Duodenal mucosa (tissue), 2 donors: ENCODE measurements around the gene MMP19.

Source experiments
- H3K27ac ChIP-seq: one replicate; pipeline ENCODE4 v1.7.0; 2013; ENCODE audit warnings: low read depth, low read length
- H3K27me3 ChIP-seq, 2 donors: one replicate each; pipeline ENCODE4 v1.7.0; 2013; ENCODE audit warnings: low read length in 2 of 2, control low read depth in 1 of 2; ENCODE audit not compliant: insufficient read depth in 2 of 2, control insufficient read depth in 1 of 2
- H3K36me3 ChIP-seq, 2 donors: one replicate each; pipeline ENCODE4 v1.7.0; 2013; ENCODE audit warnings: low read length in 2 of 2, control low read depth in 1 of 2; ENCODE audit not compliant: insufficient read depth in 2 of 2, control insufficient read depth in 1 of 2
- H3K4me1 ChIP-seq, 2 donors: one replicate each; pipeline ENCODE4 v1.7.0; 2013; ENCODE audit warnings: low read length in 2 of 2, control low read depth in 1 of 2; ENCODE audit not compliant: insufficient read depth in 2 of 2, control insufficient read depth in 1 of 2
- H3K4me3 ChIP-seq, 2 donors: one replicate each; pipeline ENCODE4 v1.7.0; 2013; ENCODE audit warnings: low read length in 2 of 2, low read depth in 1 of 2
- H3K9ac ChIP-seq, 2 donors: one replicate each; pipeline ENCODE4 v1.7.0; 2013; ENCODE audit warnings: low read length in 2 of 2, low read depth in 1 of 2
- H3K9me3 ChIP-seq, 2 donors: one replicate each; pipeline ENCODE4 v1.7.0; 2013; ENCODE audit warnings: low read length in 2 of 2, control low read depth in 1 of 2; ENCODE audit not compliant: control insufficient read depth in 1 of 2

MMP19 gene

GRCh38 chr12:55816881-55817344, 25.8 kb downstream of the MMP19 start:
- H3K4me3 ChIP-seq: peak overlapping the region; percentile 100
- no peaks in the 10 kb centered on the region for H3K27me3 ChIP-seq
- peak overlapping the region; percentile 60 for H3K27ac ChIP-seq
- H3K36me3 ChIP-seq: peaks cover 10 to 32% of the 10 kb centered on the region in 2 donors
- H3K4me1 ChIP-seq: peaks cover 30 to 42% of the 10 kb centered on the region in 2 donors
- peak overlapping the region; percentile 97 to 100 for H3K9ac ChIP-seq
- H3K9me3 ChIP-seq: no peaks in the 10 kb centered on the region

- H3K9ac ChIP-seq: no peak overlapping the region
- H3K36me3 ChIP-seq: peaks cover 10 to 18% of the 10 kb centered on the region in 2 donors
- no peaks in the 10 kb centered on the region for H3K9me3 ChIP-seq
- H3K4me1 ChIP-seq: peaks cover 30 to 42% of the 10 kb centered on the region in 2 donors
- no peak overlapping the region for H3K27ac ChIP-seq
- no peaks in the 10 kb centered on the region for H3K27me3 ChIP-seq
- H3K4me3 ChIP-seq: peak overlapping the region in 1 of 2 donors; percentile 3
Measured at GRCh38 chr12:55815473-55815872, 27.3 kb downstream of the MMP19 start.

- H3K4me3 ChIP-seq: no peak overlapping the region
- no peaks in the 10 kb centered on the region for H3K9me3 ChIP-seq
- H3K9ac ChIP-seq: no peak overlapping the region
- no peaks in the 10 kb centered on the region for H3K27me3 ChIP-seq
- H3K36me3 ChIP-seq: peaks cover 3 to 6% of the 10 kb centered on the region in 2 donors
- H3K4me1 ChIP-seq: peaks cover 24 to 36% of the 10 kb centered on the region in 2 donors
- no peak overlapping the region for H3K27ac ChIP-seq
Measured at GRCh38 chr12:55814257-55814656, 28.5 kb downstream of the MMP19 start.

GRCh38 chr12:55812088-55812487, 30.6 kb downstream of the MMP19 start:
- Histone ChIP-seq H3K4me1 (peaks cover 14 to 26% of the 10 kb centered on the region in 2 donors), H3K9me3 (no peaks in the 10 kb centered on the region), H3K36me3 (peaks cover 0 to 15% of the 10 kb centered on the region in 2 donors), H3K4me3 (no peak overlapping the region), H3K27ac (no peak overlapping the region), H3K9ac (peak overlapping the region in 1 of 2 donors; percentile 3), H3K27me3 (no peaks in the 10 kb centered on the region)

GRCh38 chr12:55809274-55809673, 33.5 kb downstream of the MMP19 start:
- H3K36me3 ChIP-seq: peaks cover 0 to 15% of the 10 kb centered on the region in 2 donors
- no peak overlapping the region for H3K27ac ChIP-seq
- no peaks in the 10 kb centered on the region for H3K27me3 ChIP-seq
- no peak overlapping the region for H3K4me3 ChIP-seq
- no peaks in the 10 kb centered on the region for H3K9me3 ChIP-seq
- H3K4me1 ChIP-seq: peaks cover 0 to 7% of the 10 kb centered on the region in 2 donors
- no peak overlapping the region for H3K9ac ChIP-seq

GRCh38 chr12:55806982-55807381, 35.8 kb downstream of the MMP19 start:
- H3K9me3 ChIP-seq: no peaks in the 10 kb centered on the region
- H3K36me3 ChIP-seq: peaks cover 0 to 20% of the 10 kb centered on the region in 2 donors
- H3K9ac ChIP-seq: no peak overlapping the region
- H3K27ac ChIP-seq: no peak overlapping the region
- no peak overlapping the region for H3K4me3 ChIP-seq
- peaks cover 0 to under 1% of the 10 kb centered on the region in 2 donors for H3K4me1 ChIP-seq
- no peaks in the 10 kb centered on the region for H3K27me3 ChIP-seq

GRCh38 chr12:55797550-55797949, 45.2 kb downstream of the MMP19 start:
- H3K9ac ChIP-seq: no peak overlapping the region
- no peaks in the 10 kb centered on the region for H3K9me3 ChIP-seq
- no peaks in the 10 kb centered on the region for H3K4me1 ChIP-seq
- peaks cover 35 to 63% of the 10 kb centered on the region in 2 donors for H3K36me3 ChIP-seq
- H3K27me3 ChIP-seq: no peaks in the 10 kb centered on the region
- H3K27ac ChIP-seq: no peak overlapping the region
- no peak overlapping the region for H3K4me3 ChIP-seq

- H3K27ac ChIP-seq: no peak overlapping the region
- no peak overlapping the region for H3K9ac ChIP-seq
- H3K27me3 ChIP-seq: no peaks in the 10 kb centered on the region
- peaks cover 35 to 63% of the 10 kb centered on the region in 2 donors for H3K36me3 ChIP-seq
- H3K4me3 ChIP-seq: no peak overlapping the region
- no peaks in the 10 kb centered on the region for H3K4me1 ChIP-seq
- no peaks in the 10 kb centered on the region for H3K9me3 ChIP-seq
Measured at GRCh38 chr12:55797068-55797467, 45.7 kb downstream of the MMP19 start.

- H3K27me3 ChIP-seq: no peaks in the 10 kb centered on the region
- H3K27ac ChIP-seq: no peak overlapping the region
- H3K4me1 ChIP-seq: no peaks in the 10 kb centered on the region
- peaks cover 35 to 55% of the 10 kb centered on the region in 2 donors for H3K36me3 ChIP-seq
- no peak overlapping the region for H3K4me3 ChIP-seq
- H3K9me3 ChIP-seq: no peaks in the 10 kb centered on the region
- no peak overlapping the region for H3K9ac ChIP-seq
Measured at GRCh38 chr12:55795950-55796349, 46.8 kb downstream of the MMP19 start.

- H3K9me3 ChIP-seq: no peaks in the 10 kb centered on the region
- H3K27ac ChIP-seq: no peak overlapping the region
- H3K4me3 ChIP-seq: no peak overlapping the region
- no peak overlapping the region for H3K9ac ChIP-seq
- H3K27me3 ChIP-seq: no peaks in the 10 kb centered on the region
- no peaks in the 10 kb centered on the region for H3K4me1 ChIP-seq
- peaks cover 25 to 61% of the 10 kb centered on the region in 2 donors for H3K36me3 ChIP-seq
Measured at GRCh38 chr12:55789893-55790292, 52.8 kb downstream of the MMP19 start.

GRCh38 chr12:55789171-55789570, 53.6 kb downstream of the MMP19 start:
- Histone ChIP-seq H3K27ac (no peak overlapping the region), H3K4me1 (no peaks in the 10 kb centered on the region), H3K36me3 (peaks cover 19 to 59% of the 10 kb centered on the region in 2 donors), H3K27me3 (no peaks in the 10 kb centered on the region), H3K4me3 (no peak overlapping the region), H3K9ac (no peak overlapping the region), H3K9me3 (no peaks in the 10 kb centered on the region)
